Stimulated activated CD4-positive, alpha-beta T cell treated with anti-CD3 and anti-CD28 coated beads, Interleukin-15, amount 100 ng/mL, for 1 hour (primary cell): ENCODE measurements around the gene TMEM82.
"Not testable (repeated sequence)": the region's sequence is repeated elsewhere in the genome, so short reads cannot be mapped to it uniquely, and the experiment has no call there.

Source experiments
- DNase-seq, 2 donors: peaks; one replicate each; pipeline ENCODE4 v3.0.0-alpha.2; 2020; ENCODE audit warnings: low read depth in 1 of 2, low spot score in 1 of 2

TMEM82 gene

GRCh38 chr1:15742339-15742801, at the start of gene TMEM82:
Gene TMEM82 (plus strand): TSS chr1:15742499. CDS start chr1:15742560, 61 bp downstream.
- no peak for DNase-seq

GRCh38 chr1:15693371-15693770, 48.9 kb upstream of the TMEM82 start:
- DNase-seq, result no peak

- DNase-seq, result peak in 1 of 2 donors; percentile 2
Measured at GRCh38 chr1:15696956-15697521, 45.3 kb upstream of the TMEM82 start.

- DNase-seq, result no peak
Measured at GRCh38 chr1:15698201-15698600, 44.1 kb upstream of the TMEM82 start.

GRCh38 chr1:15699321-15699720, 43.0 kb upstream of the TMEM82 start:
- DNase-seq, result not testable (repeated sequence)

- no peak for DNase-seq
Measured at GRCh38 chr1:15700508-15700907, 41.8 kb upstream of the TMEM82 start.

- no peak for DNase-seq
Measured at GRCh38 chr1:15701784-15702183, 40.5 kb upstream of the TMEM82 start.

GRCh38 chr1:15702722-15703550, 39.4 kb upstream of the TMEM82 start:
- no peak for DNase-seq

- no peak for DNase-seq
Measured at GRCh38 chr1:15703562-15703961, 38.7 kb upstream of the TMEM82 start.

GRCh38 chr1:15704526-15705183, 37.6 kb upstream of the TMEM82 start:
- DNase-seq, result no peak

- no peak for DNase-seq
Measured at GRCh38 chr1:15705184-15705566, 37.1 kb upstream of the TMEM82 start.

- DNase-seq, result no peak
Measured at GRCh38 chr1:15706751-15707150, 35.5 kb upstream of the TMEM82 start.

GRCh38 chr1:15707239-15707925, 34.9 kb upstream of the TMEM82 start:
- DNase-seq, result no peak

- DNase-seq, result no peak
Measured at GRCh38 chr1:15708486-15709137, 33.7 kb upstream of the TMEM82 start.

- no peak for DNase-seq
Measured at GRCh38 chr1:15709226-15709625, 33.1 kb upstream of the TMEM82 start.

GRCh38 chr1:15712168-15712567, 30.1 kb upstream of the TMEM82 start:
- no peak for DNase-seq

- no peak for DNase-seq
Measured at GRCh38 chr1:15714406-15715136, 27.7 kb upstream of the TMEM82 start.

GRCh38 chr1:15717418-15718125, 24.7 kb upstream of the TMEM82 start:
- DNase-seq, result no peak

GRCh38 chr1:15718199-15718601, 24.1 kb upstream of the TMEM82 start:
- DNase-seq, result no peak
